Right lobe of liver (tissue), 4 donors: Measurements from ENCODE around the gene KRT40.

Experiments
- POLR2A ChIP-seq: fragments of 450-650 bp; IDR thresholded peaks from one replicate; pipeline ENCODE4 v1.6.1; 2017; ENCODE audit warnings: antibody characterized with exemption, mild to moderate bottlenecking
- TF ChIP-seq, protein P1 (sequence below), 4 donors: fragments of 200-600 bp in 3 of 4; fragments of 450-650 bp in 1 of 4; IDR thresholded peaks; one replicate each; pipeline versions ENCODE4 v1.5.1 to v1.8.0; 2016 to 2022; ENCODE audit warnings: antibody characterized with exemption in 4 of 4, mild to moderate bottlenecking in 2 of 4
- donor health status: DM: no; HTN: no; CAD: no.
- donor health status: DM: no; HTN: no; CAD: no.
- donor health status: DM: no; HTN: yes; CAD: no.

DNA sequence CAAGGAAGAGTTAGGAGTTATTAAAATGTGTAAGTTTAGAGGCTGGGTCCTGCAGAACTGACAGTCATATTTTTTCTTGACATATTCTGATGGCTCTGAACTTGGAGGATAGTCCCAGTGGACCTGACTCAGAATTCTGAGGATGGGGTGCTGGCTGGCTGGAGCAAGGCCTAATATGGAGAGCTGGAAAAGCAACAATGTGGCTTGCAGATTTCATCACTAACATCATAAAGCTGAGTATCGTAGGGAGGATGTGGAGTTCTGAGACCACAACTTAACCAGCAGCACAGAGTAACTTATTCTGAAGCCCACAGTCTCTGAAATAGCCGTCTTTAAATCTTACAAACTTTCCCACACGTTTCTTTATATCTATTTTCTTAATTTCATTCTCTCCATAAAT, 40.6 kb upstream of the KRT40 start:
- TF ChIP-seq, protein P1, sequence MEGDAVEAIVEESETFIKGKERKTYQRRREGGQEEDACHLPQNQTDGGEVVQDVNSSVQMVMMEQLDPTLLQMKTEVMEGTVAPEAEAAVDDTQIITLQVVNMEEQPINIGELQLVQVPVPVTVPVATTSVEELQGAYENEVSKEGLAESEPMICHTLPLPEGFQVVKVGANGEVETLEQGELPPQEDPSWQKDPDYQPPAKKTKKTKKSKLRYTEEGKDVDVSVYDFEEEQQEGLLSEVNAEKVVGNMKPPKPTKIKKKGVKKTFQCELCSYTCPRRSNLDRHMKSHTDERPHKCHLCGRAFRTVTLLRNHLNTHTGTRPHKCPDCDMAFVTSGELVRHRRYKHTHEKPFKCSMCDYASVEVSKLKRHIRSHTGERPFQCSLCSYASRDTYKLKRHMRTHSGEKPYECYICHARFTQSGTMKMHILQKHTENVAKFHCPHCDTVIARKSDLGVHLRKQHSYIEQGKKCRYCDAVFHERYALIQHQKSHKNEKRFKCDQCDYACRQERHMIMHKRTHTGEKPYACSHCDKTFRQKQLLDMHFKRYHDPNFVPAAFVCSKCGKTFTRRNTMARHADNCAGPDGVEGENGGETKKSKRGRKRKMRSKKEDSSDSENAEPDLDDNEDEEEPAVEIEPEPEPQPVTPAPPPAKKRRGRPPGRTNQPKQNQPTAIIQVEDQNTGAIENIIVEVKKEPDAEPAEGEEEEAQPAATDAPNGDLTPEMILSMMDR (IDR thresholded peaks at IDR 0.05) = no peak
- no peak for TF ChIP-seq POLR2A
